Right atrium auricular region (tissue), 2 donors: ENCODE results near the gene C1QTNF3. TPM values are rescaled to one million over a fixed set of nuclear protein-coding genes. Genes with fewer than 3 reads are reported as not detected.

Source experiments
- DNase-seq: peaks from one replicate; pipeline ENCODE4 v3.0.0-alpha.2; 2019; ENCODE audit warnings: low spot score
- H3K27ac ChIP-seq, 2 donors: fragments of 200-600 bp; sonication (generic); 1 replicate in 1 of 2; 2 replicates in 1 of 2; pipeline ENCODE4 v1.5.1; 2016 to 2019
- H3K27me3 ChIP-seq, 2 donors: fragments of 200-600 bp; sonication (generic); one replicate each; pipeline versions ENCODE4 v1.5.1 to v1.6.0; 2017 to 2019
- H3K36me3 ChIP-seq: fragments of 200-600 bp; sonication (generic); one replicate; pipeline ENCODE4 v1.5.1; 2016
- H3K4me1 ChIP-seq, 2 donors: fragments of 200-600 bp; sonication (generic); one replicate each; pipeline versions ENCODE4 v1.5.1 to v1.6.0; 2017 to 2019
- H3K4me3 ChIP-seq, 2 donors: fragments of 200-600 bp; sonication (generic); 1 replicate in 1 of 2; 2 replicates in 1 of 2; pipeline ENCODE4 v1.5.1; 2017 to 2019; ENCODE audit warnings: mild to moderate bottlenecking in 1 of 2, moderate library complexity in 1 of 2
- H3K9me3 ChIP-seq, 2 donors: fragments of 200-600 bp; sonication (generic); one replicate each; pipeline ENCODE4 v1.5.1; 2019
- total RNA-seq, 2 donors: library from RNA; depleted of rRNA; stranded (reverse); fragments of >200 nt; gene quantifications; one replicate each; pipeline ENCODE4 v1.1.0, GENCODE V29; 2016
- TF ChIP-seq, protein P1 (sequence below), 2 donors: fragments of 200-600 bp; sonication (generic); IDR thresholded peaks; one replicate each; pipeline ENCODE4 v1.5.1; 2019; ENCODE audit warnings: antibody characterized with exemption in 2 of 2

C1QTNF3 gene
- total RNA-seq, 2 donors from 2014 or later: 1.2 to 2.0 TPM

DNA sequence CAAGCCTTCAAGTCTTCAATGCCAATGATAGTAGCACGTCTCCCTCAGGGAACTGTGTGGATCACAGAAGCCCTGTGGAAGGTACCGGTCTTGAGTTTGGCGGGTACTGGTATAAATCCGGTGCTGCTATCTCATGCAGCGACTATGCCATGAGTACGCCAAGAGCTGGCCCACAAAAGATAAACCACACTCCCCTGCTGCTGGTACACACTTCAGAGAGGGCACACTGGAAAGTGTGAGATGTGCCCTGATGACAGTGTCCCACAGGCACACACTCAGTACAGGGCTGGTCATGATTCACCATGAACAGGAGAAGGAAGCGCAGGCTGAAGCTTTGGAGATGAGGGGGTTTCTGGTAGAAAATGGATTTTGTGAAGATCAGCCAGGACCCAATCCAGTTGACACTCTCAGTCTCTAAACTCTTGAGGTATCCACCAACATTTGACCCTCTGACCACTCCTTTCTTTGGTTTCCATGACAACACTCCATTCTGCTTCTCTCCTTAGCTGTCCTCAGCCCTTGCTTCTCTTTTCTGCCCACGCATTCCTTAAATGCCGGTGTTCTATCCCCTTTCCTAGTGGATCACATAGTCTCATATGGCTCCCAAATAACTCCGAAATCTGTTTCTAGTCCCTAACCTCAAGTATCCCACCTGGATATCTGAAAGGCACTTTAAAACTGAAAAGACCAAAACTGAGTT, 40.2 kb downstream of the C1QTNF3 start:
- peaks cover 0 to 23% of the 10 kb centered on the region in 2 donors for H3K4me1 ChIP-seq

DNA sequence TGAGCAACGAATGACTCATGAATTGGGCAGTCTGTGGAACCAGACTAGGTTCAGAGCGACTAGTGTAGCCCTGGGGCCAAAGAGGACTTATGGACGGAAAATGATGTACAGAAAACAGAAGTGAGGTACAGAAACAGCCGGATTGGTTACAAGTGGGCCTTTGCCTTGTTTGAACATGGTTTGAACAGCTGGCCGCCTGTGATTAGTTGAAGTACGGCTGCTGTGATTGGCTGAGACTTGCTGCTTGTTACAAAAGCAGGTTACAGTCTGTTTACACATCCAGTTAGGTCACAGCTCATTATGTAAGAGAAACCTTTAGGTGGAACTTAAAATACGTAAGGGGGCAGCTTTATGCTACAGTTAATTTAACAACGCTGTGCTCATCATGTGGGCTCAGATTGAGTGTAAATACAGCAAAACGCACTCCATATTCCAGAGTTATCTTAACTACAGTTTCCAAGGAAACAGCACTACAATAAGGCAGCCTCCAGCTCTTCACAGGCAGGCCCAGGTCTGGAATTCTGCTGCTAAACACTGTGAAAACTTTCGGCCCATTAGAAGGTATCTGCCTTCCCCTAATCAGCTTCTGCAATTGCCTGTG, 41.7 kb downstream of the C1QTNF3 start:
- Histone ChIP-seq H3K27me3 (no peaks in the 10 kb centered on the region), H3K4me1 (peaks cover 0 to 19% of the 10 kb centered on the region in 2 donors), H3K27ac (peak overlapping the region in 1 of 2 donors; percentile 9), H3K4me3 (no peak overlapping the region), H3K9me3 (no peaks in the 10 kb centered on the region), H3K36me3 (no peaks in the 10 kb centered on the region)
- no peak for DNase-seq
- TF ChIP-seq, protein P1, sequence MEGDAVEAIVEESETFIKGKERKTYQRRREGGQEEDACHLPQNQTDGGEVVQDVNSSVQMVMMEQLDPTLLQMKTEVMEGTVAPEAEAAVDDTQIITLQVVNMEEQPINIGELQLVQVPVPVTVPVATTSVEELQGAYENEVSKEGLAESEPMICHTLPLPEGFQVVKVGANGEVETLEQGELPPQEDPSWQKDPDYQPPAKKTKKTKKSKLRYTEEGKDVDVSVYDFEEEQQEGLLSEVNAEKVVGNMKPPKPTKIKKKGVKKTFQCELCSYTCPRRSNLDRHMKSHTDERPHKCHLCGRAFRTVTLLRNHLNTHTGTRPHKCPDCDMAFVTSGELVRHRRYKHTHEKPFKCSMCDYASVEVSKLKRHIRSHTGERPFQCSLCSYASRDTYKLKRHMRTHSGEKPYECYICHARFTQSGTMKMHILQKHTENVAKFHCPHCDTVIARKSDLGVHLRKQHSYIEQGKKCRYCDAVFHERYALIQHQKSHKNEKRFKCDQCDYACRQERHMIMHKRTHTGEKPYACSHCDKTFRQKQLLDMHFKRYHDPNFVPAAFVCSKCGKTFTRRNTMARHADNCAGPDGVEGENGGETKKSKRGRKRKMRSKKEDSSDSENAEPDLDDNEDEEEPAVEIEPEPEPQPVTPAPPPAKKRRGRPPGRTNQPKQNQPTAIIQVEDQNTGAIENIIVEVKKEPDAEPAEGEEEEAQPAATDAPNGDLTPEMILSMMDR (IDR thresholded peaks at IDR 0.05): no peak

More for the DNA sequence above, 40.2 kb downstream of the C1QTNF3 start:
- H3K4me3 ChIP-seq: no peak overlapping the region
- TF ChIP-seq, protein P1 (IDR thresholded peaks at IDR 0.05): no peak
- no peaks in the 10 kb centered on the region for H3K9me3 ChIP-seq
- no peaks in the 10 kb centered on the region for H3K27me3 ChIP-seq
- no peaks in the 10 kb centered on the region for H3K36me3 ChIP-seq
- no peak for DNase-seq
- peak overlapping the region in 1 of 2 donors; percentile 28 for H3K27ac ChIP-seq

DNA sequence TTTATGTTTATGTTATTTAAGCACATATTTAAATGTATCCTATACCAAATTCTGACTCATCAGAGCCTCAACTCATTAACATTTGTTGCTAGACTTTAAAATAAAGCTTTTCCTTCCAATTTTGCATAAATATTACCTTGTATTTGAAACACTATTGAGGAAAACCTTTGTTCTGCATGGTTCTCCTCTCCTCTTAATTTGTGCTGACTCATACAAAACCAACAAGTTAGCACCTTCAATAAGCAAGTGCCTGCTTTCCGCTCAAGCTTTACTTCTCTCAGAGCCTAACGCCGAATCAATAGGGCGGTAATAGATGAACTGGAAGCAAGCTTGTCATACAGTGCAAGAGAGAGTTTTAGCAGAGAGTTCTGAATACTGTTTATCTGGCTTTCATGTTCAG, 43.0 kb downstream of the C1QTNF3 start:
- TF ChIP-seq, protein P1 (IDR thresholded peaks at IDR 0.05): no peak
- H3K27ac ChIP-seq: no peak overlapping the region
- no peaks in the 10 kb centered on the region for H3K36me3 ChIP-seq
- H3K4me3 ChIP-seq: no peak overlapping the region
- H3K27me3 ChIP-seq: no peaks in the 10 kb centered on the region
- peaks cover 0 to 15% of the 10 kb centered on the region in 2 donors for H3K4me1 ChIP-seq
- no peaks in the 10 kb centered on the region for H3K9me3 ChIP-seq
- DNase-seq: no peak

DNA sequence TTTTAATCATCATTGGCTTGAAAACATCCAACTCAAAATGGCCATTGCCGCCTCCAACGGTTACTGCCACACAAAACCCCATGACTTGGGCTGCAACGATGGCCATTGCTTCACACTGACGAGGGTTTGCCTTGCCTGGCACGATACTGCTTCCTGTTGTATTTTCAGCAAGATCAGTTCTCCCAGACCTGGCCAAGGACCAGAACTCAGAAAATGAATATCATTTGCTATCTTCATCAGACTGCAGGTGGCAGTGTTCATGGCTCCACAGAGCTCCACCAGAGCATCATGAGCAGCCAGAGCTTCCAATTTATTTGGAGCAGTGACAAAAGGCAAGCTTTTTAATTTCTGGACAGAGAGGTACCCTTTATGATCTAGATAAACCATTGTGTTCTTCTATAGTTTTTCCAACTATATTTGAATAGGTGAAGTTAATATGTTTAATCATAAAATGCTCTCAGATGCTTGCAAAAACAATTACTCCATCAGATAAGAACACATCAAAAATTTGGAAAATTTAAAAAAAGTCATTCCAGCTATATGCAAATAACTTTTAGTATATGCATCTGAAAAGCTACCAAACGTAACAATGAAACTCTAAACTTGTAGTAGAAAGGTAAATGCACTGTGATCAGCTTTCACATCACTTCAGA, 45.6 kb downstream of the C1QTNF3 start:
- H3K27ac ChIP-seq: no peak overlapping the region
- TF ChIP-seq, protein P1 (IDR thresholded peaks at IDR 0.05): peak; percentile 46 to 75
- H3K4me1 ChIP-seq: peaks cover 0 to 15% of the 10 kb centered on the region in 2 donors
- no peaks in the 10 kb centered on the region for H3K36me3 ChIP-seq
- no peaks in the 10 kb centered on the region for H3K9me3 ChIP-seq
- no peaks in the 10 kb centered on the region for H3K27me3 ChIP-seq
- peak; percentile 80 for DNase-seq
- no peak overlapping the region for H3K4me3 ChIP-seq

DNA sequence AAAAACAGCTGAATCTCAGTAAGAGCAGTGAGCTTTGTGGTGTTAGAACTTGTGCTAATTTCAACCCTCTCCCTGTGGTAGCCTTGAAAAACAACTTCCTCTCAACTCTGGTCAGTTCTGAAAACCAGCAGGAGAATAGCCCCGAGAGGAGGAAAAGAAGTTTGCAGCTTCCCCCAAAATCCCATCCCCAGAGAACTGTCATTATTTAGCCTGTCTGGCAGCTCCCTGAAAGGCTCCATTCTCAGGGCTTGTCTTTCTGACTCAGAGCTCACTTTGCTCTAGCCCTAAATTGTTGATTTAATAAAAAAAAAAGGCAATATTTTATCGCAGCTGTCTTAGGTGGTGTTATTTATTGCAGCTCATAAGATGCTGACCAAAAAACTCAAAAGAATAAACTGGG, 47.1 kb downstream of the C1QTNF3 start:
- H3K4me1 ChIP-seq: peaks cover 0 to 10% of the 10 kb centered on the region in 2 donors
- no peaks in the 10 kb centered on the region for H3K9me3 ChIP-seq
- no peaks in the 10 kb centered on the region for H3K27me3 ChIP-seq
- no peak for DNase-seq
- TF ChIP-seq, protein P1 (IDR thresholded peaks at IDR 0.05): no peak
- H3K27ac ChIP-seq: no peak overlapping the region
- no peak overlapping the region for H3K4me3 ChIP-seq
- no peaks in the 10 kb centered on the region for H3K36me3 ChIP-seq
